Renal pelvis (tissue), 4 donors: ENCODE measurements around the gene DHRS1. TPM values are rescaled to one million over a fixed set of nuclear protein-coding genes. Genes with fewer than 3 reads are reported as not detected.

Experiments used
- DNase-seq: peaks from one replicate; pipeline ENCODE4 v3.0.0-alpha.2; 2013
- polyA plus RNA-seq, 3 donors: library from polyadenylated mRNA; unstranded; fragments of 120-200 nt; gene quantifications; one replicate each; pipeline ENCODE4 v1.2.1, GENCODE V29; 2013; ENCODE audit not compliant: insufficient read length in 3 of 3

The DHRS1 gene
- polyA plus RNA-seq, 3 donors, result 41.6 to 68.7 (median 43.4) TPM

DNA sequence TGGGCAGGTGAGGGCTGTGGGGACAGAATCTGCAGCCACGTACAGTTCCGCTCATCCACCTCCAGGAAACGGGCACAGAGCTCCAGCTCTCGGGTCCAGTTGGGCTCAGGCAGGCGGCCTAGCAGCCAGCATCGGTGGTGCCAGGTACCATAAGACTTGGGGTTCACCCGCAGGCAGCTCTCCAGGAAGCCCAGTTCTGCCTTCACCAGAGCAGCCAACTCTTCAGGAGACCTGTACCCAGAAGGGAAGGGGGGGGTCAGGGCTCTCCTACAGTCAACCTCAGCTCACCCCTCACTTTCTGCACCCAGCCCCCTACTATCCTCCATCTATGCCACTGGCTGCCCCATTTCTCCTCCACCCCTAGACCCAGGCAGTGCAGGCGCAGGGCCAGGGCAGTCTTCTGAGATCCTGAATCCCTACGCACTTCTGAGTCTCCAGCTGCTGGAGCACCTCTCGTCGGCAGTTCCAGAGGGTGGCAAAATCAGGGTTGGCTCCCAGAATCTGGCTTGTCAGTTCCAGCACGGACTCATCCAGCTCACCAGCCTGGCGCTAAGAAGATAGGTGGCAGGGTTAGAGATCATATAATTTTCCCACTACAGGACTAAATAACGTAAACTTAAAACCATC lies 29.6 kb downstream of the DHRS1 start:
- no peak for DNase-seq

DNA sequence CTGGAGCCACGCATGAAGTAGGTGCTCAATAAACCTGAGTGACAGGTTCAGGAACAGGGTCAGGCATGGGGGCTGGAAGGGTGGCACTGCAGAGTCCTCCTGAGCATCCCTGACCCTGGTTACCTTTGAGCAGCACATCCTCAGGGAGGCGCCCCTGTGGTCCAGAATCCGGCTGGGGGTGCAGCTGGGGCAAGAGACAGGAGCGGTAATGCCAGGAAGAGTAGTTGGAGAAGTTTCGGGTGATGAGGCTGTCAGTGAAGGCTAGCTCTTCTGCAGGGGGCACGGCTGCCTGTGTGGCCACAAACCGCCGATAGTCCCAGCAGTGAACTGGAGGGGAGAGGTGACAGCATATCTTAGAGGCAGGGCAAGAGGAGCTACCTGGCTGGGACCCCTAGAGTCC lies 30.2 kb downstream of the DHRS1 start:
- no peak for DNase-seq

DNA sequence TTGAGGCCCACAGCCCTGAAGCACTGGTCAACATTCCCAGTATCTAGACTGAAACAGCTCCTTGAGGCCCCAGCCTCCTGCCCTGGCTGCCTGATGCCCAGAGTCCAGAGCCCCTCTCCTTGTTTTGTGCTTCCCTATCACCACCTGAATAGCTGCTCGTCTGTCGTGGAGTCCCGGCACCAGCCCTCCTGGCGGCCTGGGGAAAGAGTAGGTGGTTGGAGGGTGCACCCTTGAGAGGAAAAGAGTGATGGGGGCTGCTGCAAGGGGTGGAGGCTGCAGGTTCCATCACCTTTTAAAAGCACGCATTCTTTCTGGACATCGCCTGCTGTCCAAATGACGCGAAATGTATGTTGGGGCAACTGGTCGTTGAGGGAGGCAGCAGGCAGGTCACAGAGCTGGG lies 31.4 kb downstream of the DHRS1 start:
- DNase-seq, result no peak

DNA sequence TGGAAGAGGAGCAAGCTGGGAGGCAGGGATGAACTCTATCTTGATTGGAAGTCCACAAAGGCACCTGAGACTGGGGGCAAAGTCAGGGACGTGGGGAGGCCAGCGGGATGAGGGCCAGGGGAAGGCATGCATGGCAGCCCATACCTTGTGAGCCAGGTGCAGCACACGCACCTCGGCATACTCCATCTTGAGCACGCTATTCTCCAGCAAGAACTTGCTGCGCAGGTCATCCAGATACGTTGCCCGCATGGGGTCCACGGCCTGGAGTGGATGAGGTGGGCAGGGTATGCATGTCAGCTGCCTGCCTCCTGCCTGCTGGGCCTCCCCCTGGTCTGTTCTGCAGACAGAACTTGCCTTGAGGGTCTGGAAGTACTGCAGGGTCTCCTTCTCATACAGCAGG lies 32.1 kb downstream of the DHRS1 start:
- DNase-seq, result no peak

DNA sequence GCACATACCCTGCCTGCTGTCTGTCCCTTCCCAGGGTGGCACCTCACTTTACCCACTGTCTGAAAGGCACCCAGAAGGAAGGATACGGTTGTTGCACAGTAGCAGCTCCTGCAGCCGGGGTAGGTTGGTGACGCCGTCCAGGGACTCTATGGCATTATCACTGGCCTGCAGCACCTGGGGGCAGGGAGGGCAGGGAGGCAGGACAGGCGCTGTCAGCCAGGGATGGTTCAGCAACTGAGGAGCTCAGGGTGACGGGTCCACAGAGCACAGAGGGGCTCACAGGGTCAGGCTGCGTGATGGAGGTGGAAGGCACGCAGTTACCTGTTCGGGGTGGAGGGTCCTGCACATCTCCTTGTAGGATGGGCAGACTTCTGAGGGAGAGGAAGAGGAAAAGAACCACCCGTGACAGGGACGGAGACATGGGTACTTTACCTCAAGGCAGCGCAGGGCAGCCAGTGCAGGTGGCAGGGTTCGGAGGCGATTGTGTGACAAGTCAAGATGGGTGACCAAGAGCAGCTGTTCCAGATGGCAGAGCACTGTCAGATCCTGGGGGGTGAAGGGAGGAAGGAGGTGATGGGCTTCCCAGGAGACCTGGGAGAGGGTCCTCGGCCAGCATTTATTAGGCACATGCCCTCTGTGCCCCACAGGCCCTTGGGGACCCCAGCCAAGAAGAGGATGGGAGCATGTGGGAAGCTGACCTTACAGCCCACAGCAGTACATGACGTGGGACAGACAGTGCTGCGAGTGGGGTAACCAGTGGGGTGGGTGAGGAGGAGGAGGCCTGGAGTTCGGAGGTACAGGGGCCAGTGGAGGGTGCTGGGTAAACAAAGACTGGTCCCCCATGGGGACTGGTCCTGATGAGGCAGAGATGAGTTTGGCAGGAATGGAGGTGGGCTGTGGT lies 33.0 kb downstream of the DHRS1 start:
- no peak for DNase-seq

DNA sequence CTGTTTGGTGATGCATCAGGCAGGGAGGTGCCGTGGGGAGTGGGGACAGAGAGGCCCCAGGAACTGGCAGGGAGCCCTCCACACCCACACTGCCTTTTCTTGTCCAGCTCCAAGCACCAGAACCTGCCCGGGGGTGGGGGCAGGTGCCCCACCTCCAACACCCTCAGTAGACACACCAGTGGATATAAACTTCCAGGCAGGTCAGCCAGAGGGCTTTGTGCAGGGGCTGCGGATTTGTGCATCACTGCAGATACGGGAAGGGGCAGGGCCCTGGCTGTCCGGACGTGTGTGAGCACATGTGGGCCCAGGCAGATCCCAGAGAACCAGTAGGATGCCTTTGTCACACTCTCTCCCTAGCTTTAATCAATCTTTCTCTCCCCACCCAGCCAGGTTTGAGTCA lies 35.3 kb downstream of the DHRS1 start:
- no peak for DNase-seq

DNA sequence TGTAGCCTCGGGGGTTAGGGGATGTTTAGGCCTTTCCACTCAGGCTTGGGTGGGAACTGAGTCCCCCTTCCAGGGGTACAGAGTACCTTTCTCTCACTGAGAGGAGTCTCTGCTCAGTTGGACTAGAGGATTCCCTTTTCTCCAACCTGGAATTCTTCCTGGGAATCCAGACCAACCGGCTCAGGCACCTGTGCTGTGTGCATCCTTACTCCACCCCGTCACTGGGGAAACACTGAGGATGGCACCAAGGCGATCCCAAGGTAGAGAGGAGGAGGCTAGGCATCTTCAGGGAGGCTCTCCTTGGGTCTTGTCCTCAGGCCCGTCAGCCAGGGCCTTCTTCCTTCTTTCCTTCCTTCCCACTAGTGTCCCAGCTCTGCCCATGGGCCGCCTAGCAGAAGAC lies 35.7 kb downstream of the DHRS1 start:
- no peak for DNase-seq

DNA sequence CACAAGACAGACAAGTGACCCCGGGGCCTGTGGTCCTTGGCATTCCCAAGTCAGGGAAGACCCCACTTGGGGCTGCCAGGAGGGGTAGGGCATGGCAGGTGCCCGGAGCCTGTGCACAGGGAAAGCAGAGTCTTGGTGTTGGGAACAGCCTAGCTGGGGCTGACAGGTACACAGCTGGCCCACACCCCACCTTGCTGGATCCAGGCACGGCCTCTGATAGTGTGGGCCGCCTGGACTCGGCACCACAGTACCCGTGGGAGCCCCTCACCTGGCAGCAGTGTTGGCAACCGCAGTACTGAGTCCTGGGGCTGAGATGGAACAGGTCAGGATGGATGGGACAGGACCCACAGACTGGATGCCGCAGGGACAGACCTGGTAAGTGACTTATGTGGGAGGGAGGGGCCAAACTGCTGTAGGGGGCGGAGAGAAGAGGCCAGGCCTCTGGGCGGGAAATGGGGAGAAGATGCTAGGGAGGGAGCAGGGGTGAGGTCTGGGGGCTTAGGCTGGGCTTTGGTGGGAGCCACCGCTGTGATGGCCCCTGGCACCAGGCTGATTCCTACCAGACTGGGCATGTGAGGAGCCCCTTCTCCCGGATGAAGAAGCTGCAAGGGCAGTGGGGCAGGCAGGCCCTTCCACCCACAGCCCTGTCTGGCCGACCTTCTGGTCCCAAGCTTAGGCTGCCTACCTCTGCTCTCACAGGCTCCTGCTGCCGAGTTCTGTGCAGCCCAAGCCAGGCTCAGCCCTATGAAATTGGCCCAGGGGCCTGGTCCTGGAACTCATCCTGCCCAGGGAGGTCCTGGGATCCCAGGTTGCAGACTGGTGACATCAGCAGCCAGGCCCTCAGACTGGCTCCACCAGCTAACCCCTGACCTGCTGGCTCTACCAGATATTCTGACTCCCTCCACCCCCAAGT lies 36.5 kb downstream of the DHRS1 start, which contains the start of gene TGM1:
TSS of gene TGM1 (minus strand) at position 357 of the 913 bp plus-strand sequence. CDS start 825 bp downstream, outside the sequence.
- DNase-seq, result no peak

DNA sequence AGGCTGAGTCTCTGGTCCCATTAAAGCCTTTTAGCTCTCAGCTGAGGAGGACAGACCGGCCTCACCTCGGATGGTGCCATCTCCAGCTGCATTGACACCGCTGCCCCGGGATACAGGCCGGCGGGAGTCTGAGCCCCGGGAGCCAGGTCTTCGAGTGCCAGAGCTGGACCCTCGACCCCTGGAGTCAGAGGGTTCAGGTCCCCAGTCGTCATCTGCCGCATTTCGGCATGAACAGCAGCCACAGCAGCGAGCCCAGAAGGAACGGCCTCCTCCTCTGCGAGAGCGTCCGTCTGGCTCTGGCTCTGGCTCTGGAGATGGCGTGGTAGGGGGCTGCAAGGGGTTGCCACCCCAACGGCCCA lies 37.6 kb downstream of the DHRS1 start:
- no peak for DNase-seq

DNA sequence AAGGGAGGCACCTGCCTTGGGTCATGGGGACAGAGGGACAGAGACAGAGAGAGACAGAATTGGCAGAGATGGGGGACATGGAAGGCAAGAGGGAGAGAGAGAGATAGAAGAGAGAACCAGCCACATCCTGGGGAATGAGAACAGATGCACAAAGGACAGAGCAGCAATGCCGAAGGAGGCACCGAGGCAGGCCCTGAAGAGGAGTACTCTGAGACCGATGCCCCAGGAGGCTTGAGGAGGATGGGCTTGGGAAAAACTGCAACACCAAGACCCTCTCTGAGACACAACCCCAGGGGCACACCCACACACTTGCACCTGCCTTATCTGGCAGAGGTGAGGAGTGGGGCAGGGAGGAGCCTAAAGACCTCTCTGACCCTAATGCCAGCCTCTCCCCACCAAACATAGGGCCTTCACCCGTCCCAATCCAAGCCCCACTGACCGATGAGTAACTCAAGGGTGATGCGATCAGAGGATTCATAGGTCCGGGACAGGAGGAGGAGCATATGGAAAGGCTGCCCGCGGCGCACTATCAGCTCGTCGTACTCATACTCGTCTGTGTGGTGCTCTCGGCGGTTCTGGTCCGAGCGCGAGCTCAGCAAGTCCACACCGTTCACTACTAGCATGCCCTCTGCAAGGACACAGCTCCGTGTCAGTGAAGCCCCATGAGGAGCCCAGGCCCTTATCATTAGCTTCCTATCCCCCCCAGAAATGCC lies 38.2 kb downstream of the DHRS1 start:
- no peak for DNase-seq

DNA sequence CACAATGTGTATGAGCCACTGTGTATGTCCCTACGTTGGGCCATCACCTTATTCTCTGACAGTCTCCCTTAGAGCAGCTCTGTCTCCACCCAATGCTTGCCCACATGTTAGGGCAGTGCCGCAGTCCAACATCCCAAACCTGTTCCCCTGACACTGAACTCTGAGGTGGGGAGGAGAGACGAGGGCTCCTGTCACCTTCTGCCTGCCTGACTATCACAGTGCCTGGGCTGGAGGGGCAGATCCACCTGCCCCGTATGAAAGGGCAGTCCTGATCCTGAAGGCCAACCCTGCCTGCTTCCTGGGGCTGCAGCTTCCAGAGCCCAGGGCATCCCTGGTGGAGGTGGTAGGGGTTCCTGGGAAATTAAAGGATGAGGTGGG lies 38.8 kb downstream of the DHRS1 start:
- no peak for DNase-seq

DNA sequence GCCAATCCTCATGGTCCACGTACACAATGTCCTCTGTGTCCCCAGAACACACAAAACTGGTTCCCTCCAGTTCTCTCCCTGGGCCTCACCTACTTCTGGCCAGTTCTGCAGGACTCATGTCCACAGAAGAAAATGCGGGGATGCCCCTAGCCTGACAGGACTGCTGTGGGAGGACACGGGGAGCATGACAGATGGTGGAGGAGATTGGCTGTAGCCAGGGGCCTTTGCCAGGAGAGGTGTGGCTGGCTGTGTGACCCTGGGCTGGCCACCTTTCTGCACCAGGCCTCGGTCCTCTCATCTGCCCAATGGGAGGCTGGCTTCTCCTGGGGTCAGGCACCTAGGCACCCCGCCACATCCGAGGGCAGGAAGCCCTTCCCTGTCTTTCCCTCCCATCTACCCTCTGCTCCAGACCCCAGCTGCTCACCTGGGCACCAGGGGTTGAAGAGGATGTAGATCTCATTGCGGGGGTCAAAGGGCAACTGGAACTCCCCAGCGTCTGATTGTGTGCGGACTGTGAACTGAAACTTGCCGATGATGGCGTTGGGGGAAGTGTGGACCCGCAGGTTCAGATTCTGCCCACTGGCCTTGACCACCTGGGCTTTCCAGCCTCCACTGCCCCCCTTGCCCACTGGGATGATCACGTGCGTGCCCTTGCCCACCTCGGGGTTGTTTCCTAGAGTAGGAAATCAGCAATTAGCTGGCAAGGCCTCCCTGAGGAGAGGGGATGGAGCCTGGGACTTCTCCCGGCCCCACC lies 39.4 kb downstream of the DHRS1 start:
- no peak for DNase-seq

DNA sequence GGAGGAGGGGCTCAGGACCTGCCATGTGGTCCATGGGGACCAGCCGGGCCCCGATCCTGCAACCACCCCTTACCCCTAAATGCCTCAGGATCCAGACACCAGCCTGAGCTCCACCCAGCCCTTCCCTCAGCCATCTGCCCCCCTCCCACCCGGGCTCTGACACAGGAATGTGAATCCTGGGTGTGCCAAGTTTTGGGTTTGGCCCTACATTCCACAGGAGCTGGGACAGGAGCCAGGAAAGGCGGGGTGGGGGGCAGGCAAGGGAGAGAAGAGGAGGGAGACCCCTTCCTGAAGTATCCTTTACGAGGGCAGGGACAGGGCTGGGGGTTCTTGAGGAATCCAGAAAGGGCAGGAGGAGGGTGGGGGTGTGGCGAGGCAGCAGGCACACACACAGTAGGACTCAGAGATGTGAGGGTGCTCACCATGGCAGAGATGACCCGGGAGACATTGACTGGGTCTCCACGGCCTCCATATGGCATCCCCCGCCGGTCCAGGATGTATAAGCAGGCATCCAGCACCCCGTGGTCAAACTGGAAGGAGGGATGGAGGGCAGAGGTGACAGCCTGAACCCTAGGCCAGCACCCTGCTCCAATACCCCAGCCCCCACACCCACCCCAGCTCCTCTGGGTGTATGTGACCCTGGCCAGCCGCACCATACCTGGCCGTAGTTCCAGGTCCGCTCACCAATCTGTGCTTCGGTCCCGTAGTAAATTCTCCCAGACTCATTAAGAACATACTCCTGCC lies 40.1 kb downstream of the DHRS1 start:
- peak; percentile 4 for DNase-seq

DNA sequence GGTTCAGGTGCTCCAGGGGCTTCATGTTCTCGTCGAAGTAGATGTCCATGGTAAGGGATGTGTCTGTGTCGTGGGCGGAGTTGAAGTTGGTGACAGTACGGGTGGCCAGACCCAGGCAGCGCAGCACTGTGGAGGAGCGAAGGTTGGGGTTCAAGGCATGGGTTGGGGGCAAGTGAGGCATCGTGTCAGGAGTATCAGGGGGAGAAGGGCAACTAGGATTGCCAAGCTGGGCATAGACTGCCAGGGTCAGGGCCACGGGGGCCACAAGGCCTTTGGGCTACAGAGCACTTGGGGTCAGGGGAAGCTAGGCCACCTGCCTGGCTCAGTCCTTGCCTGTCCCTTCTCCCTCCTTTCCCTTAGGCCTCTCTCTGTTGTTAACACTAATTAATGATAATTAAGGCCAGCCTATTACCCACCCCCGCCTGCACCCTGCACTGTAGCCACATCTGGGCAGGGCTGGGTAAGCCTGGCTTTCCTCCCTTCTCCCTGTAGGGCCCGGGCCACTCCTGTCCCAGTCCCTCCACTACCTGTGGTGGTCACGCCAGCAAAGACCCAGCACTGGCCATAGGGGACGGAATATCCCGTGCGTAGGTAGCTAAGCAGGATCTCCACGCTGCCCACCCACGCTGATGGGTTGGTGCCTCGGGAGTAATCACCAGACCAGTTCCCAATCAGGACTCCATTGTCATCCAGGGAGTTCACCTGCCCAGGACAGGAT lies 40.9 kb downstream of the DHRS1 start:
- DNase-seq, result no peak

DNA sequence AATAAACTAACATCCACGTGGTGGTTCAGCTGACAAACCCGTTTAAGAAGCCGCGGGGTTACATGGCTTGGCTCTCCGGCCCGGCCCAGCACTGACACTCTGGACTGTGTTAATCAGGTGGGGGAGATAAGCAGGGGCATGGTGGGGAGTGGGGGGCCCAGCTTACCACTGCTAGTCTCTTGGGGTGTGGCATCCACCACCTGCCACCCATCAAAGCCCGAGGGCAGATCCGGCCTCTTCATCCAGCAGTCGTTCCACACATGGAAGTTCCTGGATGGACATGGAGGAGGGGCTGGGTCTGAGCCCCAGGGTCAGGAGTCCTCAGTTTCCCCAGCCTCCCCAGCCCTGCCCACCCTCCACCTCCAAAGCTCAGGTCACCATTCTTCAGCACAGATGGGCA lies 41.5 kb downstream of the DHRS1 start:
- no peak for DNase-seq

DNA sequence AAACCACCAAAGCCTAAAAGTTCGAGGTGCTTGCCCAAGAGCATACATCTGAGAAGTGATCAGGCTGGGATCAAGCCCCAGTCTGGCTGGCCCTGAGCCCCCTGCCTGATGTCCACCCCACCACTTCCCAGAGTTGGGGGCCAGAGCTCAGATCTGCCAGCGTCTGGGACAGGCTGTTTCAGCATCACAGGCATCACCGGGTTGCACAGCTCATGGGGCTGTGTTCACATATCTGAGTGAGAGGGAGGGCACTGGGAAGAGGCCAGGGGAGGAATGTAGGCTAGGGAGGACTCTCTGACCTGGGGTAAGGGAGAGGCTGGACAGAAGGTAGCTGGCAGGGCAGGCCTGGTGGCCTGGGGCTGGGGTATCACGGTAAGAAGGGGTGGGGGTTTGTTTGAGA lies 42.6 kb downstream of the DHRS1 start:
- DNase-seq, result no peak

DNA sequence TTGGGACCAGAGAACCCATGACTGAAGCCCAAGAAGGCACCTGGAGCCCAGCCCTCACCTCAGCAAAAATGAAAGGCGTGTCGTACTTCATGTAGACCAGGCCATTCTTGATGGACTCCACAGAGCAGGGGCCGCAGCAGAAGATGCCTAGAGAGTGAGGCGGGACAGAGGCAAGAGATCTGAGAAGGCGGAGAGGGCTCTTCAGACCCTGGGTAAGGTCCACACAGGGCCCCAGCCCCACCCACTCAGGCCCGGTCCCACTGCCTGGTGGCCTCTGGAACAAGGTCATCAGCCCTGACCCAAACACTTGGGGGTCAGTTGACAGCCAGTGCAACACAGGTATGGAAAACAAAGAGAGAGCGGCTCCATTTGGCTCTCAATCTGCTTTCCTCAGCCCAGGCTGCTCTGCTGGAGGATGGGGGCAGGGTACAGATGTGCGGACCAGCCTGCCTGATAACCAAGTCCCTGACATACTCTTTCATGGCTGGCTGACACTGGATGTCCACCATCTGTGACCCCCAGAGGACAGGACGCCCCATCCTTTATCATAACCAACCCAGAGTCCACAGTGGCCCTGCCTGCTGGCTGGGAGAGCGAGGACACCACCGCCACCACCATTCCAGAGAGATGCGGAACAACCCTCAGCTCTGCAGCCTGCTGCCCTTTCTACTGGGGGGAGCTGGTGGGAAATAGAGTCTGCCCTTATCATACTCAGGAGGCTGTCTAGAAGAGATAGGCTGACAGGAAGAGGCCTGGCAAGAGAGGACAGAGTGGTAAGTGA lies 43.5 kb downstream of the DHRS1 start:
- no peak for DNase-seq

DNA sequence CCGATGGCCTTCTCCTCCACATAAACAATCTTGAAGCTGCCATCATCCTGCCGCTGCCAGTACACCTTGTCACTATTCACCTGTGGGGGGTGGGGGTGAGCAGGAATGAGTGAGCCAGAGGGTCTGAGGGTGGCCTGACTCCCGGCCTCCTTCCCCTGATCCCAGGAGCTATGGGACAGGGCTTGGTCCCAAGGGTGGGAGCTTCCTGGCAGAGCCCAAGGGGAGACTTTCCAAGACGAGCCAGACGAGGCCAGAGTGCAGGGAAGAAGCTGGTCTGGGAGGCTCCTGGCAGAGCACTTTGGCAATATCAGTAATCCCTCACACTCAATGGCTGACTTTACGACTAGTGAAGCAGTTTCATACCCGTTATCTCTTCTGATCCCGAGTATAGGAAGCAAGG lies 44.1 kb downstream of the DHRS1 start:
- no peak for DNase-seq
